SH-SY5Y (cell line): ENCODE results near the gene ABHD17C.

ENCODE experiments used
- GATA2 ChIP-seq: IDR thresholded peaks from 2 replicates; pipeline ENCODE4 v1.6.1; 2011; ENCODE audit warnings: mild to moderate bottlenecking, low read depth, low read length
- GATA3 ChIP-seq: IDR thresholded peaks from 2 replicates; pipeline ENCODE4 v1.6.1; 2011; ENCODE audit warnings: low read depth, mild to moderate bottlenecking, low read length, moderate library complexity

DNA sequence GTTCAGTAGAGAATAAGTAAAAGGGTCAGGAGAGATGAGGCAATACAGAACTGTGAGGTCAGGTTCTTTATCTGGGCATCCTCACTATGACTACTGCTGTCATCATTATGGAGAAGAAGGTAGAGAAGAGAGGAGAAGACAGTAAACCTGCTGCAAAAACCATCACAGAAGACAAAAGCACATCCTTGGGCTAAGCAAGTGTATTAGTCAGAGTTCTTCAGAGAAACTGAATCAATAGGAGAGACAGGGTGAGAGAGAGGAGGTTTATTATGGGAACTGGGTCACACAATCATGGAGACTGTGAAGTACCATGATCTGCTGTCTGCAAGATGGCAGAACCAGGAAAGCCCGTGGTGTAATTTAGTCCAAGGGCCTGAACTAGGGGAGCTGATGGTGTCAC is 9.5 kb upstream of the ABHD17C start:
- TF ChIP-seq GATA3 (no peak), GATA2 (no peak)
